K562 (cell line): ENCODE results near the gene IDS. TPM values are rescaled to one million over a fixed set of nuclear protein-coding genes. Genes with fewer than 3 reads are reported as not detected.

Experiments used
- ATAC-seq: fragments of 200-7000 bp; cut with Tn5 transposase; 3 replicates; pipeline ENCODE4 v1.9.1; 2020; ENCODE audit warnings: moderate library complexity
- BruUV-seq: library from RNA; stranded (reverse); fragments of 400-500 nt; replicated peaks from 2 replicates; lab custom pipeline; 2021; lab: Mats Ljungman, UMichigan
- CTCF ChIA-PET: fragments of 300-600 bp; formaldehyde crosslinking; extraction: SDS; loops from one replicate; lab custom pipeline; 2021; ENCODE audit warnings: low intra/inter-chr PET ratio; lab: Yijun Ruan, JAX
- POLR2A ChIA-PET: fragments of 300-600, 350-650 bp; sonication (Branson Sonifier 250); formaldehyde crosslinking; extraction: SDS; loops from one replicate; lab custom pipeline; 2021; ENCODE audit warnings: antibody characterized with exemption, inconsistent platforms; lab: Yijun Ruan, JAX
- DNase-seq, 4 experiments: peaks; one replicate each; pipeline versions ENCODE4 v3.0.0 to v3.0.0-alpha.2; 2011 to 2018; ENCODE audit warnings: low spot score in 3 of 4, mixed read lengths in 3 of 4; ENCODE audit errors: extremely low read depth in 1 of 4
- FAIRE-seq: peaks from 2 replicates; lab custom pipeline; 2011; peaks lifted over from hg19 to GRCh38; lab: Jason Lieb, UNC
- H2AFZ ChIP-seq: 2 replicates; pipeline ENCODE4 v1.6.0; 2011; ENCODE audit warnings: low read depth, low read length, control low read depth, inconsistent platforms
- H3K27ac ChIP-seq: fragments of 200-600 bp; 3 replicates; pipeline ENCODE4 v1.8.0; 2011; ENCODE audit warnings: low read depth, mild to moderate bottlenecking, control low read depth, inconsistent platforms, low read length, moderate library complexity, mixed read lengths; ENCODE audit errors: extremely low read depth
- H3K27me3 ChIP-seq, 2 experiments: fragments of 300-600 bp in 1 of 2; 2 replicates in 1 of 2; 3 replicates in 1 of 2; pipeline versions ENCODE4 v1.6.0 to v1.8.0; 2011; ENCODE audit warnings: inconsistent platforms in 2 of 2, low read length in 2 of 2, mild to moderate bottlenecking in 1 of 2, mixed read lengths in 1 of 2, moderate library complexity in 1 of 2; ENCODE audit not compliant: control insufficient read depth in 2 of 2, insufficient read depth in 2 of 2
- H3K36me3 ChIP-seq: fragments of 300-600 bp; 3 replicates; pipeline ENCODE4 v1.8.0; 2011; ENCODE audit warnings: mild to moderate bottlenecking, low read length, inconsistent platforms; ENCODE audit not compliant: control insufficient read depth, insufficient read depth
- H3K4me1 ChIP-seq, 2 experiments: fragments of 200-600 bp in 1 of 2; replicated peaks in 1 of 2; 2 replicates in 1 of 2; 3 replicates in 1 of 2; pipeline versions ENCODE4 v1.5.1 to v1.8.0; 2011; ENCODE audit warnings: inconsistent platforms in 2 of 2, low read length in 2 of 2, mild to moderate bottlenecking in 1 of 2, mixed read lengths in 1 of 2, moderate library complexity in 1 of 2; ENCODE audit not compliant: control insufficient read depth in 2 of 2, insufficient read depth in 2 of 2
- H3K4me2 ChIP-seq: 2 replicates; pipeline ENCODE4 v1.6.1; 2011; ENCODE audit warnings: low read length, control low read depth, inconsistent platforms, mixed read lengths; ENCODE audit not compliant: insufficient read depth
- H3K4me3 ChIP-seq: fragments of 200-600 bp; sonication (generic), shearing (Covaris generic); 2 replicates; pipeline ENCODE4 v1.5.1; 2016; ENCODE audit warnings: control low read depth, inconsistent platforms
- H3K79me2 ChIP-seq: fragments of 200-600 bp; 3 replicates; pipeline ENCODE4 v1.8.0; 2011; ENCODE audit warnings: low read length, inconsistent platforms; ENCODE audit not compliant: control insufficient read depth, insufficient read depth
- H3K9ac ChIP-seq, 2 experiments: 2 replicates each; pipeline versions ENCODE4 v1.6.0 to v1.6.1; 2011; ENCODE audit warnings: low read depth in 2 of 2, low read length in 2 of 2, control low read depth in 1 of 2, inconsistent platforms in 1 of 2, mild to moderate bottlenecking in 1 of 2, mixed read lengths in 1 of 2; ENCODE audit not compliant: insufficient read depth in 1 of 2
- H3K9me1 ChIP-seq: one replicate; pipeline ENCODE4 v1.6.0; 2011; ENCODE audit warnings: inconsistent platforms, mild to moderate bottlenecking, low read length, moderate library complexity; ENCODE audit not compliant: control insufficient read depth, insufficient read depth
- H3K9me3 ChIP-seq: replicated peaks from 2 replicates; pipeline ENCODE4 v1.5.1; 2011; ENCODE audit warnings: low read depth, low read length, inconsistent platforms; ENCODE audit not compliant: control insufficient read depth, insufficient read depth
- H4K20me1 ChIP-seq: replicated peaks from 2 replicates; pipeline ENCODE4 v1.6.1; 2011; ENCODE audit warnings: low read length, inconsistent platforms, mixed read lengths; ENCODE audit not compliant: control insufficient read depth, insufficient read depth
- CBX2 ChIP-seq: fragments of 200-600 bp; sonication (generic); IDR thresholded peaks from one replicate; pipeline ENCODE4 v1.6.1; 2012; ENCODE audit warnings: mild to moderate bottlenecking, low read length, inconsistent platforms; ENCODE audit not compliant: insufficient read depth, poor library complexity, severe bottlenecking
- E2F1 ChIP-seq: sonication (generic); formaldehyde crosslinking; IDR thresholded peaks from 2 replicates; pipeline ENCODE4 v1.8.1; 2023; ENCODE audit warnings: mild to moderate bottlenecking, missing genetic modification reagents, moderate library complexity
- E2F3 ChIP-seq: fragments of 250-450 bp; sonication (Bioruptor Pico); IDR thresholded peaks from 2 replicates; pipeline ENCODE4 v1.4.0; 2020; ENCODE audit warnings: mild to moderate bottlenecking
- FOXA1 ChIP-seq: fragments of 450-650 bp; IDR thresholded peaks from 2 replicates; pipeline ENCODE4 v1.6.1; 2016; ENCODE audit warnings: mild to moderate bottlenecking, borderline replicate concordance
- GABPB2 ChIP-seq: fragments of 250-450 bp; sonication (Bioruptor Pico); conservative IDR thresholded peaks from 2 replicates; pipeline ENCODE4 v1.5.1; 2021; ENCODE audit warnings: mild to moderate bottlenecking
- GATAD2B ChIP-seq: fragments of 450-650 bp; IDR thresholded peaks from 2 replicates; pipeline ENCODE4 v1.6.1; 2017; ENCODE audit warnings: mild to moderate bottlenecking, borderline replicate concordance
- HDAC2 ChIP-seq: fragments of 450-650 bp; IDR thresholded peaks from 2 replicates; pipeline ENCODE4 v1.6.1; 2016; ENCODE audit warnings: mild to moderate bottlenecking
- KDM4B ChIP-seq, 2 experiments: fragments of 450-650 bp in 1 of 2; sonication (generic) in 1 of 2; IDR thresholded peaks; 2 replicates each; pipeline ENCODE4 v1.6.1; 2016 to 2017; ENCODE audit warnings: borderline replicate concordance in 2 of 2, antibody characterized with exemption in 1 of 2, low read depth in 1 of 2, mild to moderate bottlenecking in 1 of 2
- MBD1 ChIP-seq: fragments of 250-450 bp; sonication (Bioruptor Pico); IDR thresholded peaks from 2 replicates; pipeline ENCODE4 v1.8.0; 2022; ENCODE audit warnings: inconsistent platforms
- PATZ1 ChIP-seq: fragments of 250-450 bp; sonication (Bioruptor Pico); IDR thresholded peaks from 2 replicates; pipeline ENCODE4 v1.5.0; 2020; ENCODE audit warnings: mild to moderate bottlenecking, borderline replicate concordance
- PHB2 ChIP-seq: fragments of 450-650 bp; IDR thresholded peaks from 2 replicates; pipeline ENCODE4 v1.6.1; 2017; ENCODE audit warnings: low read depth
- TCF3 ChIP-seq: sonication (generic); formaldehyde crosslinking; IDR thresholded peaks from 2 replicates; pipeline ENCODE4 v1.4.0; 2020; ENCODE audit warnings: mild to moderate bottlenecking, missing genetic modification reagents
- TCF7 ChIP-seq: sonication (generic); IDR thresholded peaks from 2 replicates; pipeline ENCODE4 v1.6.1; 2016; ENCODE audit warnings: antibody characterized with exemption, borderline replicate concordance
- TEAD1 ChIP-seq, 2 experiments: fragments of 450-650 bp in 1 of 2; sonication (generic) in 1 of 2; formaldehyde crosslinking; IDR thresholded peaks; 2 replicates each; pipeline versions ENCODE4 v1.4.0 to v1.8.0; 2020 to 2022; ENCODE audit warnings: mild to moderate bottlenecking in 2 of 2, missing genetic modification reagents in 1 of 2
- ZKSCAN1 ChIP-seq: fragments of 150-350 bp; IDR thresholded peaks from 2 replicates; pipeline ENCODE4 v1.6.1; 2016; ENCODE audit warnings: low read depth, low read length
- ZNF354B ChIP-seq: fragments of 250-450 bp; sonication (Bioruptor Pico); IDR thresholded peaks from 2 replicates; pipeline ENCODE4 v1.4.0; 2020
- ZNF436 ChIP-seq: fragments of 250-450, 450-650 bp; sonication (Bioruptor Pico); formaldehyde crosslinking; IDR thresholded peaks from 2 replicates; pipeline ENCODE4 v1.7.0; 2020; ENCODE audit warnings: mild to moderate bottlenecking
- ZNF695 ChIP-seq: fragments of 450-650 bp; formaldehyde crosslinking; IDR thresholded peaks from 2 replicates; pipeline ENCODE4 v1.4.0; 2020; ENCODE audit warnings: mild to moderate bottlenecking, moderate library complexity
- ZNF740 ChIP-seq, 3 experiments: fragments of 200-800 bp in 1 of 3; sonication (Bioruptor generic) in 1 of 3; sonication (generic) in 1 of 3; formaldehyde crosslinking in 1 of 3; IDR thresholded peaks; 2 replicates each; pipeline versions ENCODE4 v1.6.1 to v1.8.0; 2016 to 2022; ENCODE audit warnings: mild to moderate bottlenecking in 2 of 3, missing compliant biosample characterization in 2 of 3, missing genetic modification characterization in 2 of 3, missing genetic modification reagents in 1 of 3
- in situ Hi-C: fragments of 300-500 bp; cut with MboI; formaldehyde crosslinking; loops from 4 replicates; pipeline ENCODE4 v1.15.0; 2018; ENCODE audit warnings: inconsistent platforms, mixed read lengths
- intact Hi-C: fragments of 100-400 bp; cut with micrococcal nuclease; formaldehyde crosslinking; loops from 2 replicates; pipeline ENCODE4 v1.14.2; 2022
- polyA plus RNA-seq, 8 experiments: library from polyadenylated mRNA; depleted of rRNA in 4 of 8; stranded (reverse) in 5 of 8; unstranded in 3 of 8; fragments of >200 nt; fragmentation: Nextera tagmentation in 2 of 8; fragmentation: Illumina TruSeq in 1 of 8; extraction: Ambion mirVana in 2 of 8; extraction: Trizol in 1 of 8; gene quantifications; 2 replicates each; pipeline versions ENCODE4 v1.2.1 to v1.2.3, GENCODE V29; 2011 to 2014; ENCODE audit warnings: inconsistent platforms in 1 of 8, missing spikeins in 1 of 8
- total RNA-seq, 7 experiments: library from RNA; depleted of rRNA in 6 of 7; stranded (reverse); fragments of >200 nt in 6 of 7; fragmentation: Illumina TruSeq in 2 of 7; extraction: Trizol in 2 of 7; gene quantifications; 2 replicates each; pipeline versions ENCODE4 v1.2.1 to v1.2.3, GENCODE V29; 2011 to 2021; ENCODE audit warnings: low replicate concordance in 1 of 7

Gene IDS
- total and polyA plus RNA-seq, 9 of the 15 experiments (the other 6 are each of a cell fraction or from before 2014, with no cell fraction given): 2.0 to 18.6 (median 8.6) TPM

- Histone ChIP-seq H3K79me2 (no peaks in the 10 kb centered on the region), H3K4me3 (no peak overlapping the region), H3K36me3 (no peaks in the 10 kb centered on the region), H2AFZ (no peak overlapping the region), H3K9ac (no peak overlapping the region), H3K27ac (no peak overlapping the region), H3K4me2 (no peak overlapping the region), H3K9me3 (no peaks in the 10 kb centered on the region), H4K20me1 (no peaks in the 10 kb centered on the region), H3K4me1 (no peaks in the 10 kb centered on the region), H3K27me3 (no peaks in the 10 kb centered on the region), H3K9me1 (no peaks in the 10 kb centered on the region)
- ChIA-PET POLR2A (no interaction called here), CTCF (no interaction called here)
- ATAC-seq: no peak
- intact Hi-C loops (no loop called here), in situ Hi-C loops (no loop called here)
- no peak for FAIRE-seq
- DNase-seq: no peak
- no TSS peak for BruUV-seq
- TF ChIP-seq E2F3 (CRISPR knock-in tag) (no peak), E2F1 (no peak), HDAC2 (no peak), MBD1 (CRISPR knock-in tag) (no peak), PHB2 (no peak), FOXA1 (no peak), ZNF354B (CRISPR knock-in tag) (no peak), CBX2 (no peak), TCF3 (no peak), TCF7 (no peak), GATAD2B (no peak), ZNF740 (CRISPR knock-in tag; IDR thresholded peaks at IDR 0.05) (no peak), ZNF740 (tag; IDR thresholded peaks at IDR 0.05) (no peak), ZNF436 (CRISPR knock-in tag) (no peak), ZNF695 (CRISPR knock-in tag) (no peak), ZKSCAN1 (no peak), GABPB2 (CRISPR knock-in tag) (no peak), KDM4B (IDR thresholded peaks at IDR 0.05; ENCODE audit: borderline replicate concordance in 2 of 2, low read depth in 1 of 2) (no peak), TEAD1 (CRISPR knock-in tag; IDR thresholded peaks at IDR 0.05) (no peak), PATZ1 (CRISPR knock-in tag) (no peak)
These were observed 46.5 kb downstream of the IDS start for GRCh38 chrX:149458586-149458985.
